B cell (primary cell): Measurements from ENCODE around the gene RUNDC3A. TPM values are rescaled to one million over a fixed set of nuclear protein-coding genes. Genes with fewer than 3 reads are reported as not detected.

Experiments
- ATAC-seq: fragments of 200-7000 bp; cut with Tn5 transposase; one replicate; pipeline ENCODE4 v1.10.0; 2021; ENCODE audit warnings: low read depth, mild to moderate bottlenecking, moderate number of reproducible peaks, moderate library complexity
- CTCF ChIA-PET: fragments of 350-600 bp; sonication (Branson Sonifier 250); formaldehyde crosslinking; loops from one replicate; lab custom pipeline; 2021; ENCODE audit warnings: antibody characterized with exemption, inconsistent platforms; lab: Charles Lee
- POLR2A ChIA-PET: fragments of 350-600 bp; sonication (Branson Sonifier 250); formaldehyde crosslinking; loops from one replicate; lab custom pipeline; 2021; ENCODE audit warnings: antibody characterized with exemption; lab: Charles Lee
- DNase-seq: peaks from one replicate; pipeline ENCODE4 v3.0.0; 2013
- H2AFZ ChIP-seq: 2 replicates; pipeline ENCODE4 v1.6.1; 2012; ENCODE audit warnings: mild to moderate bottlenecking, low read depth, low read length; ENCODE audit not compliant: insufficient read depth, poor library complexity, severe bottlenecking
- H3K27ac ChIP-seq, 2 donors: 1 replicate in 1 of 2; 2 replicates in 1 of 2; pipeline ENCODE4 v1.5.1; 2012 to 2013; ENCODE audit warnings: low read length in 2 of 2, mild to moderate bottlenecking in 2 of 2, moderate library complexity in 1 of 2
- H3K27me3 ChIP-seq, 4 experiments: fragments of 200-600 bp in 1 of 4; sonication (generic) in 1 of 4; replicated peaks in 1 of 4; 1 replicate in 2 of 4; 2 replicates in 2 of 4; pipeline versions ENCODE4 v1.6.1 to v1.7.0; 2013 to 2016; ENCODE audit warnings: low read length in 3 of 4, mild to moderate bottlenecking in 2 of 4, mixed read lengths in 1 of 4, moderate library complexity in 1 of 4; ENCODE audit not compliant: insufficient read depth in 4 of 4, control insufficient read depth in 3 of 4; ENCODE audit errors: control extremely low read depth in 1 of 4
- H3K36me3 ChIP-seq, 2 experiments: replicated peaks in 1 of 2; 1 replicate in 1 of 2; 2 replicates in 1 of 2; pipeline versions ENCODE4 v1.6.1 to v1.7.1; 2013; ENCODE audit warnings: low read length in 1 of 2; ENCODE audit not compliant: insufficient read depth in 2 of 2, control insufficient read depth in 1 of 2; ENCODE audit errors: control extremely low read depth in 1 of 2, extremely low read depth in 1 of 2
- H3K4me1 ChIP-seq, 2 donors: fragments of 200-600 bp in 1 of 2; sonication (generic) in 1 of 2; 1 replicate in 1 of 2; 2 replicates in 1 of 2; pipeline versions ENCODE4 v1.5.1 to v1.6.1; 2013 to 2017; ENCODE audit warnings: low read length in 2 of 2; ENCODE audit not compliant: control insufficient read depth in 2 of 2, insufficient read depth in 2 of 2
- H3K4me2 ChIP-seq: replicated peaks from 2 replicates; pipeline ENCODE3; 2012; ENCODE audit warnings: mild to moderate bottlenecking, low read depth, low read length; ENCODE audit not compliant: poor library complexity, severe bottlenecking
- H3K4me3 ChIP-seq, 5 experiments: fragments of 200-600 bp in 1 of 5; sonication (generic) in 1 of 5; 1 replicate in 3 of 5; 2 replicates in 2 of 5; pipeline versions ENCODE4 v1.5.1 to v1.7.0; 2011 to 2016; ENCODE audit warnings: low read length in 4 of 5, mild to moderate bottlenecking in 4 of 5, low read depth in 2 of 5, control low read depth in 1 of 5, moderate library complexity in 1 of 5; ENCODE audit not compliant: insufficient read depth in 1 of 5; ENCODE audit errors: control extremely low read depth in 1 of 5, extremely low read depth in 1 of 5
- H3K79me2 ChIP-seq: fragments of 200-600 bp; sonication (generic); one replicate; pipeline ENCODE4 v1.6.0; 2016; ENCODE audit warnings: low read length; ENCODE audit not compliant: control insufficient read depth, insufficient read depth
- H3K9ac ChIP-seq: fragments of 200-600 bp; sonication (generic); 2 replicates; pipeline ENCODE4 v1.6.1; 2017; ENCODE audit warnings: mild to moderate bottlenecking, low read length, moderate library complexity
- H3K9me3 ChIP-seq, 3 donors: one replicate each; pipeline versions ENCODE4 v1.6.1 to v1.7.1; 2013; ENCODE audit warnings: low read length in 2 of 3; ENCODE audit not compliant: control insufficient read depth in 2 of 3, insufficient read depth in 1 of 3; ENCODE audit errors: control extremely low read depth in 1 of 3
- H4K20me1 ChIP-seq: 2 replicates; pipeline ENCODE4 v1.6.0; 2012; ENCODE audit warnings: mild to moderate bottlenecking, low read length; ENCODE audit not compliant: insufficient read depth, control insufficient read depth, poor library complexity, severe bottlenecking
- H3K27ac Mint-ChIP-seq: one replicate; pipeline ENCODE4 v1.8.0; 2021; ENCODE audit warnings: mixed read lengths
- H3K27me3 Mint-ChIP-seq: one replicate; pipeline ENCODE4 v1.8.0; 2021; ENCODE audit warnings: mixed read lengths
- H3K4me1 Mint-ChIP-seq: one replicate; pipeline ENCODE4 v1.8.0; 2021; ENCODE audit warnings: mixed read lengths
- H3K4me3 Mint-ChIP-seq: one replicate; pipeline ENCODE4 v1.8.0; 2021; ENCODE audit warnings: mixed read lengths
- H3K9me3 Mint-ChIP-seq: one replicate; pipeline ENCODE4 v1.8.0; 2022; ENCODE audit warnings: mixed read lengths; ENCODE audit not compliant: insufficient read depth
- CTCF ChIP-seq: fragments of 200-600 bp; IDR thresholded peaks from one replicate; pipeline ENCODE4 v1.8.0; 2022; ENCODE audit warnings: antibody characterized with exemption, mild to moderate bottlenecking
- EZH2 ChIP-seq: IDR thresholded peaks from 2 replicates; pipeline ENCODE4 v1.6.1; 2012; ENCODE audit warnings: borderline replicate concordance, low read depth, mild to moderate bottlenecking, moderate library complexity, low read length; ENCODE audit not compliant: insufficient read depth, poor library complexity, severe bottlenecking
- WGBS: methylation state at CpG from one replicate; pipeline ENCODE4 v1.1.5; 2013; ENCODE audit warnings: missing lambda C conversion rate; ENCODE audit not compliant: insufficient coverage; 5-methylcytosine and 5-hydroxymethylcytosine counted together
- intact Hi-C: fragments of 100-400 bp; cut with micrococcal nuclease; formaldehyde crosslinking; loops from one replicate; pipeline ENCODE4 v1.10.0; 2022
- polyA plus RNA-seq: library from polyadenylated mRNA; depleted of rRNA; stranded (reverse); fragments of >200 nt; gene quantifications from 2 replicates; pipeline ENCODE4 v1.2.3, GENCODE V29; 2012
- total RNA-seq, 2 donors: library from RNA; stranded (reverse); fragments of 120-200 nt in 1 of 2; gene quantifications; 1 replicate in 1 of 2; 2 replicates in 1 of 2; pipeline versions ENCODE4 v1.2.3 to v1.2.4, GENCODE V29; 2013 to 2022

Gene RUNDC3A
- total and polyA plus RNA-seq, 2 donors (not counting 1 experiment from before 2014, with no cell fraction given) = 0.19 TPM; not detected in 1

GRCh38 chr17:44358066-44358465 is 49.7 kb downstream of the RUNDC3A start:
- no peak overlapping the region for H3K4me3 Mint-ChIP-seq
- H3K27me3 Mint-ChIP-seq = peaks cover 10% of the 10 kb centered on the region
- POLR2A ChIA-PET = no interaction called here
- Histone ChIP-seq H2AFZ (no peak overlapping the region), H3K79me2 (no peaks in the 10 kb centered on the region), H3K4me1 (peaks cover 10 to 14% of the 10 kb centered on the region in 2 donors), H3K36me3 (peaks cover 0 to under 1% of the 10 kb centered on the region in 2 experiments), H3K27me3 (peaks cover 0 to 17% (median 6%) of the 10 kb centered on the region in 4 experiments), H3K9ac (no peak overlapping the region), H4K20me1 (peaks cover 3% of the 10 kb centered on the region), H3K4me3 (no peak overlapping the region), H3K27ac (no peak overlapping the region), H3K9me3 (no peaks in the 10 kb centered on the region), H3K4me2 (no peak overlapping the region)
- H3K9me3 Mint-ChIP-seq = no peaks in the 10 kb centered on the region
- no peak overlapping the region for H3K27ac Mint-ChIP-seq
- peaks cover 10% of the 10 kb centered on the region for H3K4me1 Mint-ChIP-seq
- DNase-seq (no peak), ATAC-seq (no peak)
- no peak for TF ChIP-seq EZH2
- TF ChIP-seq CTCF = no peak
- WGBS = 96% methylated on average over 9 of the region's 9 CpGs
- CTCF ChIA-PET = interaction anchor here (0.9 to 1.5 kb wide), 7 partner anchors 9 to 154 kb away, joined by 3 to 6 read pairs (median 4); partner anchors contain the start of gene GRN
- intact Hi-C loops = no loop called here

GRCh38 chr17:44359006-44359405 is 50.6 kb downstream of the RUNDC3A start:
- no peaks in the 10 kb centered on the region for H3K79me2 ChIP-seq
- peaks cover 0 to 22% (median 6%) of the 10 kb centered on the region in 4 experiments for H3K27me3 ChIP-seq
- H4K20me1 ChIP-seq = no peaks in the 10 kb centered on the region
- ChIA-PET CTCF (interaction anchor here (0.9 to 1.6 kb wide), 4 partner anchors 28 to 155 kb away, joined by 3 to 4 read pairs (median 4); no protein-coding TSS in a partner anchor), POLR2A (no interaction called here)
- H3K4me1 ChIP-seq = peaks cover 8 to 19% of the 10 kb centered on the region in 2 donors
- Mint-ChIP-seq H3K4me1 (peaks cover 11% of the 10 kb centered on the region), H3K4me3 (no peak overlapping the region), H3K9me3 (no peaks in the 10 kb centered on the region), H3K27me3 (peaks cover 10% of the 10 kb centered on the region), H3K27ac (no peak overlapping the region)
- no peaks in the 10 kb centered on the region for H3K36me3 ChIP-seq
- H3K9ac ChIP-seq = no peak overlapping the region
- intact Hi-C loops = no loop called here
- no peak overlapping the region for H3K4me3 ChIP-seq
- WGBS = 33% methylated on average over 3 of the region's 6 CpGs
- no peak for DNase-seq
- no peak overlapping the region for H2AFZ ChIP-seq
- H3K4me2 ChIP-seq = no peak overlapping the region
- TF ChIP-seq EZH2 (no peak), CTCF (no peak)
- no peak overlapping the region for H3K27ac ChIP-seq
- no peak for ATAC-seq
- H3K9me3 ChIP-seq = no peaks in the 10 kb centered on the region
